GM19372 (cell line): Measurements from ENCODE around the gene SP9.

Experiments
- ATAC-seq: cut with Tn5 transposase; IDR thresholded peaks from one replicate; pipeline ENCODE4 v1.9.1; 2021; ENCODE audit warnings: mild to moderate bottlenecking, low read depth, moderate library complexity; ENCODE audit not compliant: unreplicated experiment

The SP9 gene

GRCh38 chr2:174334781-174335251, at the start of gene SP9:
SP9 (plus strand) TSS chr2:174334954; CDS start chr2:174335093, 139 bp downstream.
- no peak for ATAC-seq

- ATAC-seq, result no peak
Observed at GRCh38 chr2:174286172-174286571, 48.6 kb upstream of the SP9 start.

DNA sequence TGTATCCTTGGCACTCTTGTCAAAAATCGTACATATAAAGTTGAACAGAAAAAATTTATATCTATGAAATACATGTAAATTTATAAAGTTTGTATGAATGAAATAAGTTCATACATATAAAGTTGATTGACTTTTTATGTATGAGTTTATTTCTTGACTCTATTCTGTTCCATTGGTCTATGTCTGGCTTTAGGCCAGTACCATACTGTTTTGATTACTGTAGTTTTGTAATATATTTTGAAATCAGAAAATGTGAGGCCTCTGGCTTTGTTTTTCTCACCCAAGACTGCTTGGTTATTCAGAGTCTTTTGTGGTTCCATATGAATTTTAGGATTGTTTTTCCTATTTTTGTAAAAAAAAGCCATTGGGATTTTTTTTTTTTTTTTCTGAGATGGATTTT, 41.8 kb upstream of the SP9 start:
- ATAC-seq, result no peak

DNA sequence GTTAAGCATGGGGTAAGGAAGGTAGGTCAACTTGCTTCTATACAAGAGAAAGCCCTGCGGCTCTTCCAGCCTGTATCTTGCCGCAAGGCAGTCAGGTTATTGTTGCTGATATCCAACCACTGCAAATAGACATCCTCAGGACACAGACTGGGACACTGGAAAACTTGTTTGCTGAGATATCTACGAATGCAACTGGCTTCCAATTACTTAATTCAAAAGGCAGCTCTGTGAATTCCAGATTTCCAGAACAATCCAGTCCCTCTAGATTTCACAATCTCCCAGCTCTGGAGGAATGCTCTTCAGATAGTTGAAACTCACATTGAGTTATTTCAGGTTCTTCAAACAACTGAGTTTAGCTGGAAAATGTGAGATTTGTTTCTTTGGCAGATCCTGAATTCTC, 34.6 kb upstream of the SP9 start:
- ATAC-seq, result no peak

DNA sequence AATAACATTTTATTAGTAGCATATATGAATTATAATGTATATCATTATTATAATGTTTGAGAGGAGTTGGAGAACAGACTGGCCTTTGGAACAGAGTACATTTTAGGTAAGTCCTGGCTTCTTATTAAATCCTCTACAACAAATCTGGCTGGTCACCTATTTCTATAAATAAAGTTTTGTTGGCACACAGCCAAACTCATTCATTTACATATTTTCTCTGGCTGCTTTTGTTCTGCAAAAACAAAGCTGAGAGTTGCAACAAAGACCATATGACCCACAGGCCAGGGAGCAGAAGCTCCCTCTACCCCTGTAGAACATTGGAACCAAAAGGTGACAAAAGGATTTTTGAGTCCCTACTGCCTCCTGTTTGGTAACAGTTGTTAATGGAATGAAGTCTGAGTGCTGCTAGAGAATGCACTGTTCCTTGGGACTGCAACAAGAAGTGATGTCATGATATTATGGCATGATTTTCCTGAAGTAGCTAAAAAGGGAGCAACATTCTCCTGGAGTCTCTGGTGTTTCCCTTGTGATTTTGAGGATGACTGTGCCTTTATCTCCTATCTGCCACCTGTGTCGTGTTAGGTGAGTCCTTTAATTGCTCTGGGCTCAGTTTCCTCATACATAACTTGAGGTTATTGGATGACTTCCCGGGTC, 22.0 kb upstream of the SP9 start:
- ATAC-seq, result no peak

DNA sequence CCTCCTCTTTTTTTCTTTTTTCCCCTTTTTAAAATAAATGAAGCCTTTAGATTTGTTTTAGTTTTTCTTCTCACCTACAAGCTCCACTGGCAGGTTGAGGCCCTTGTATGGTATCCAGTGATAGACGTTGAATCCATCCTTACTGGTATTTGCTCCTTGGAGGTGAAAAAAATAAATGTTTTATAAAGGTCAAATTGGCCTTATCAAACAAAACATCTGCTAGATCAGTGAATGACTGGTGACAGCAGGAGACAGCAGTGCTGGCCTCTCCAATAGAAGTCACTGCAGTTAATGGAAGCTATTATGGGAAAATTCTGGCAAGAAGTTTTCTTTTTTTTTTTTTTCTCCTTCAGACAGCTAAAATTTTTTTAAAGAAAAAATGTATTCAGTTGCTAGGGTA, 12.6 kb upstream of the SP9 start:
- no peak for ATAC-seq

DNA sequence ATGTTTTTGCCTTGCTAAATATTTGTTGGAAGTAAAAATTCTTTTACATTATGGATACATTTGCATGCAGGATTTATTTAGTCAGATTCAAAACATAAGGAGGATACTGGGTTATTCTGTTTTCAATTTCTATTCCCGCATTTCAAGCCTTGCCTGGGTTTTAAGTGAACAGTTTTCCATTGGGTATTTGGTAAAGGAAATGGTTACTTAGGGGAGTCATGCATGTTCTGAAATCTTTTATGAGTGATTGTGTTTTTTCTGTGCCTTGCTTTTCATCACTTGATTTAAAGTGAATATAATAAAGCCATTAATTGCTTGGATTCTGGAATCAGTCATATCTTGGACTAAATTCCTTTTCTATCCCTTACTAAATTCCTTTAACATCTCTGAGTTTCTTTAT, 12.0 kb upstream of the SP9 start:
- ATAC-seq, result no peak

DNA sequence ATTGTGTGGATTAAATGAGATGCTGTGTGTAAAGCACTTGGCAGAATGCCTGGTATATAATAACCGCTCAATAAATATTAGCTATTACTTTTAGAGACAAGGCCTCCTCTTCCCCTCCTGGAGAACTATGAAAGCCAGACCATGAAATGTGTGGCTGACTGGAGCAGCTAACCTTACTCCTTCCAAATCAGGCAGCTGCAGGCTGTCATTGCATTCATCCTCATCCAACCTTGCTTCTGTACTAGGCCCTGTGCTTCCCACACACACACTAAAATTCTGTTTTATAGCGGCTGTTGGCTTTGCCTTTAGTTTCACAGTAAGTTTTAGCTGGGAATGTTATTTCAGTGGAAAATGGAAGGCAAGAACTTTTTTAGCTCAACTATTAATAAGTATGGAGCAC, 10.2 kb upstream of the SP9 start:
- no peak for ATAC-seq

DNA sequence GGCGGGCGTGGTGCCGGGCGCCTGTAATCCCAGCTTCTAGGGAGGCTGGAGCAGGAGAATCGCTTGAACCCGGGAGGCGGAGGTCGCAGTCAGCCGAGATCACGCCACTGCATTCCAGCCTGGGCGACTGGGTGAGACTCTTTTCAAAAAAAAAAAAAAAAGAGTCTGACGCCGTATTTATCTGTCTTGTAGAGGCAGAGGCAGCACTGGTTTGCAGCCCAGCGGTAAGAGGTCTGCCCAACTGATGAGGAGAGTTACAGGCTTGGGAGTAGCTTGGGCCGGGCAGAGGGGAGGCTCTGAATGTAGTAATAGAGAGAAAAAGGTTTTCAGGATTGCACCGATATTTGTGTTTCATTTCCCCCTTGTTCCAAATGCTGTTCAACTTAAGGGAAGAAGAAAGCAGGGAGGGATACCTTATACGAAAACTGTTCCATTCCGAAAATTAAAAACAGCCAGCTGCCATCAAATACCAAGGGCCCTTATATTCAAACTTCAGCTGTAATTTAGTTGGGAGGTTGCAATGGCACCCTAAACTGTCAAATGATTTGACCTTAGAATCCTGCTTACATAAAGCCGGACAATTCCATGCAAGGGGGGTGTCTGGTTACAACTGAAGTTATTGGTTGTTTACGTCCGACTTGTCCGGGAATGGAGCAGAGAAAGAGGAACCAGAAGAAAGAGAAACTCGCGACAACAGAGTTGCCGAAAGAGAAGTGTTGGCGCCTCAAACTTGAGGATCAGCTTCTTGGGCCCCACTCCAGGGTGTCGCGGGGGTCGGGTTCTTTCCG, 9.2 kb upstream of the SP9 start:
- ATAC-seq, result no peak

DNA sequence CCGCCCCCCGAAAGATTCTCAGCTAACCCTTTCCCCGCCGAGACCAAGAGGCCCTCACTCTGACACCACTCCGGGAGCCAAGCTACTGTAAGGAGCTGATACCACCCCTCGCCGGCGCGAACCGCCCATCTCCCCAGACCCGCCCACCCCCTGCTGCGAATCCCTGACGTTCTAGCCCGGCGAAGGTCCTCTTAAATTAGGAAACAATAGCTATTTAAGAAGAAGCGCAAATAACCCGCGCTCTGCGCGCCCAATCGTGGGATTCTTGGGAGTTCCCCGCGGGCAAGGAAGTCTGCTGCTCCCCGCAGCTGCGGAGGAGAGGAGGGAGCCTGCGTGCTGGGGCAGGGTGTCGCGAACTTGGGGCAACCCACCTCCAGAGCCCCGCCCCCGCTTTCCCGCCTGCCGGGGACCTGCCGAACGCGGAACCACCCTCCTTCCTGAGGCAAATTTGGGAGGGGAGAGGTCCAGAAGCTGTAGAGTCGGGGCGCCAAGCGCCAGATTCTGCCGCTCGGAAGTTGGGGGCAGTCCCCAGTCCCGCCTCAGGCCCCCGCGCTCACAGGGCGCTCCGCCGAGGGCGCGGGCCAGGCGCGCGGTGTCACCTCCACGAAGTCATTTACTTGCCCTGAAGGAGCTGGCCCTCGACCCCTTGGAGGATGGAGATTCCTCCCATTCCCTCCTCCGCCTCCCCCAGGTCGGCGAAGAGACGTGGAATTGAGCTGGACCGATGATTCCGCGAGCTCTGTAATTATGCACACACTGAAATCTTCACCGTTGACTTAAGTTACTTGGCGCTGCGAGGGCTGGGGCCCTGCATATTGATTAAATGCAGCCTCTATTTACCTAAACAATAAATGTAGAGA, 8.4 kb upstream of the SP9 start:
- no peak for ATAC-seq

DNA sequence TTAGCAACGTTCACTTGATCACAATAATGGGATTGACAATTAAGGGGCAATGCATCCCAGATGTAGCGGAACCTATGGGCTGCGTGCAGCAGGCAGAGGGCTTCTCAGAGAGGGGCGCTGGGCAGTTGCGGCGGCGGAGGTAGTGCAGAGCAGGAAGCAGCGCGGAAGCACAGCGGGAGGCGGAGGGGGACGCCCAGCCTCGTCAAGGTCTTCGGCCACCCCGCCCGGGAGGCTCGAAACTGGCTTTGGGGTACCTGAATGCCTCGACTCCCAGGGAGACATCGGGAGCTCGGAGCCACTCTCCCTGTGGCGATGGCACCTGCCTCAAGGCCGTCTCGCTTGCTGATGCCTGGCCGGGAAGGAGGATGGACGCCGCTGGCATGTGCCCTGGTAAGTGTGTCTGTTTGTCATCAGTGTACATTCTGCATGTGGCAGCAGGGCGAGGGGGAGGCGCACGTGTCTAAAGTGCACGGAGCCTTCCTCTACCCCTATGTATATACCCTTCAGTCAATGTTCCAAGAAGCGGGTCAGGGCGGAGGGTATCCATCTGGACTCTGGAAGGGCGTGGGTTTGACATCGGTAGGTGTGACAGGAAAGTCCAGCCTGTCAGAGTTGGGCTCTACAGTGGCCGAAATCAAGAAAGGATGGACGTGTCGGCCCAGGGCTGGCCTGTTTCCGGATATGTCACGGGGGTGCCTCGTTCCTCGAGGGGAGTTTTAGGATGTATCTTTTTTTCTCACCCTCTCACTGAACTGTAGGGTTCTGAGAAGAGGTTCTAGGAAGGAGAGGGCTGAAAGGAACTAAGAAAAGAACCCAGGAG, 7.5 kb upstream of the SP9 start:
- no peak for ATAC-seq

- ATAC-seq, result no peak
Observed at GRCh38 chr2:174327841-174328113, 7.0 kb upstream of the SP9 start.

DNA sequence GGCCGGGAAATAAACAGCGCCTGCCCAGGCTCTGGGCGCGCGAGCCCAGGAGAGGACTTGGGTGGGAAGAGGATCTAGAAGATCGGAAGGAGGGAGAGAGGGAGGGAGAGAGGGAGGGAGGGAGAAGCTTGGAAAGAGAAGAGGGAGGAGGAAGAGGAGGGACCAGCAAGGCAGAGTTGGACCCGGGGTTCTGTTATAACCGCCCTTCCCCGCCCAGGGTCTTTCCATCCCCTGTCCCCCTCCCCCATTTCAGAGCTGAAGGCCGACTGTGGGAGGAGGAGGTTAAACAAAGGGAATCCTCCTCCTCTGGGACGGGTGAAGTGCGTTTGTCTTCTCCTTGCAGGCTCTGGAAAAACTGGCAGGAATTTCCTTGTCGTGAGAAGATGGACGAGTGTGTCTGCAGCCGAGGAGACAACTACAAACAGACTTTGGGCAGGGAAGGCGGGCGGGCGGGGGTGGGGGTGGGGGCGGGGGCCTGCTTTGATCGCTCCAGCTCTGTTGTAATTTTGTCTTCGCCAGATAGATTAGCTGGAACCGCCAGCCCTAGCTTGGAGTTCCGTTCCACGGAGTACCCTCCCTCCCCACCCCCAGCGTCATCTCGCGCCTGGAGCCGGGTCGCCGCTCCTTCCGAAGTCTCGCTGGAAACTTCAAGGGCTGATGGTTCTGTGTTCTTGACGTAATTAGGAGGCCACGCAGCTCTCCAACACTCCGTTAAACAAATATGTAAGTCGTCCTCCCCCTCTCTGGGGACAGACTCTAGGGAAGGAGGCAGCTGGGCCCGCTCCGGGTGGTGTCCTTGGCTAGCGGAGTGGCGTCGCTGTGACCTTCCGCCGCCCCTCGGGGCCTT, 6.4 kb upstream of the SP9 start:
- ATAC-seq, result no peak

DNA sequence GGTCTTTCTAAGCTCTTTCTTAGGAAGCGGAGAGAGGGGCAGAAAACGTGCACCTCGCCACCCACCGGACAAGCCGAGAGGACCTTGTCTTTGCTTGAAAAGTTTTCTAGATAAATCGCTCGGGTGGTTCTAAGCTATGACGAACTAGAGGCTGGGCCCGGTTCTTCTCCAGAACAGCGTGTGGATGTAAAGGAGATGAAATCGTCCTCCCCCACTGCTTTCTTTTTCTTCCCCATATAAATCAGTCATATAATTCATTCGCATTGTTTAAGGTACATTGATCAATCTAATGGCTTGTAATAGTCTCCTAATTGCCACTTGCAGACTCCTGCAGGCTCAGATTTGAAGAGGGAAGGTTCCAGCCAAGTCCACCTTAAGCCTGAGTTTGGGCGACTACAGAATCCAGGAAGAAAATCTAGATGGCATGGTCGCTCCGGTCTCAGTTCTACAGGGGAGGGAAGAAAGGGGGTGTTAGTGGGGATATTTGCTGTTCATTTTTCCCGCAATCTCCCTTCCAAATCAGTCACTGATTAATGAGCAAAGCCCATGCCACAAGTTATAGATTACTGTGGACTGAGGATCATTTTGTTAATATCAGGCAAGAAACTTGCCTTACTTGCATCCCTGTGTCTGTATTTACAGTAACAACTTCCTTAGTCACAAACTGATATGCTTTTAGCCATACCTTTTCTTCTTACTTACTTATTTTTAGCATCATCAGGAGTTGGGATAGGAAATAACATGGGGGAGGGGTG, 5.6 kb upstream of the SP9 start:
- no peak for ATAC-seq

DNA sequence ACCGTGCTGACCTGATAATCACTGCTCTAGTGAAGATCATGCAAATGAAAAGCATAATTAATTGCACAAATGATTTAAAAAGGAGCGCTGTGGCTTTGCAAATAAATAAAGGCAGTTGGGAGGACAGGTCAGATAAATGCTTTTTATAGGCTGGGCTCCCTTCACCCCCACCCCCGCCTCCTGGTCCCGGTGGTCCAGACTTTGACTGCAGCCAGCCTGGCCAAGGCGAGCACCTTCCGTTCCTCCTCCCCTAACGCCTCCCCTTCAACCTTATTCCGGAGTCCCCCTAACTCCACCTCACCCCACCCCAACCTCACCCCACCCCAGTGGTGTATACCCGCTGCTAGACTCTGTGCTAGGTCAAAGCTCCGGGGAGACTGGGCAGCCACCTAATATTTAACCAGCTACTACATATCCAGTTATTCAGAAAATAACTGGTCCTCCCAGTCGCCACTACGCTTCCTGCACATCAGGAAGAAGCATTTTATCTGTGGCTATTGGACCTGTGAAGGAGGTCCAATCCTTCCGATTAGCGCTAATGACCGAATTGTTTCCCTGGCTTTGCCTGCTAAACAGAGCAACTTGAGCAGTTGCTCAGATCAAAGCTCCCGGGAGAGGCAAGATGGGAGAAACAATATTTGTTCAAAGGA, 3.7 kb upstream of the SP9 start:
- no peak for ATAC-seq

DNA sequence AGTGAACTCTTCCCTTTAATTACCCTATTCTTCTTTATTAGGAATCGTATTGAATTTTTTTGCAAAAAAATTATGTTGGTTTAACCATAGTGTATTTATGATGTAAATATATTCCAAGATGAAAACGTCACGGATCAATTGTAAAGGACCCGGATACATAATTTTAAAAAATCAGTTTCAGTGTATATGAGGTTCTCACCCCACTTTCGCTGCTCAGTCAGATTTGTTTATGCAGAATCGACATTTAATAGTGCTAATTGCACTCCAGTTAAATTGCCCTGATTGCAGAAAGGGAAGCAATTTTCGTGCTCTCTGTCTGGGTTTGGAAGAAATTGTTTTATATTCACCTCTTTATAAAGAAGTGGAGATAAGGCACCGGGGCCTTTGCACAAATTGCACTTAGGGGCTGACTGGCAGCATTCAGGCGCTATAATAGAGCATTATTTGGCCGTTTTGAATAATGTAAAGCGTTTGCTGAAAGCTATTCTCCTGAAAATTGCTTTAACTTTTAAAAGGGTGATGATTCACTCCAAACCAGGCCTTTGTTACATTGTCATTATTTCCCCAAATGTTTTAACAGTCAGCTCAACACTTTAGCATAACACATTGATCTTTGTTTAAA, 3.0 kb upstream of the SP9 start:
- ATAC-seq, result no peak

- ATAC-seq, result no peak
Observed at GRCh38 chr2:174332217-174332963, 2.4 kb upstream of the SP9 start.
